T-cell (primary cell): ENCODE results near the gene ANK3. TPM values are rescaled to one million over a fixed set of nuclear protein-coding genes. Genes with fewer than 3 reads are reported as not detected.

ENCODE experiments used
- ATAC-seq, 4 experiments: fragments of 200-7000 bp in 3 of 4; fragments of 150-1000 bp in 1 of 4; cut with Tn5 transposase; replicated peaks in 1 of 4; 1 replicate in 3 of 4; 2 replicates in 1 of 4; pipeline ENCODE4 v1.10.0; 2021; ENCODE audit warnings: moderate library complexity in 3 of 4, mild to moderate bottlenecking in 2 of 4, moderate number of reproducible peaks in 1 of 4
- CTCF ChIA-PET, 2 donors: fragments of 300-600 bp; sonication (Branson Sonifier 250); formaldehyde crosslinking; loops; one replicate each; lab custom pipeline; 2022; ENCODE audit warnings: antibody characterized with exemption in 2 of 2; lab: Charles Lee
- POLR2A ChIA-PET, 2 donors: fragments of 300-600 bp; sonication (Branson Sonifier 250); formaldehyde crosslinking; loops; one replicate each; lab custom pipeline; 2022; ENCODE audit warnings: antibody characterized with exemption in 2 of 2; lab: Charles Lee
- DNase-seq, 35 experiments: peaks; one replicate each; pipeline versions ENCODE4 v3.0.0 to v3.0.0-alpha.2; 2013 to 2023
- H3K27ac ChIP-seq: one replicate; pipeline ENCODE4 v1.5.1; 2013; ENCODE audit warnings: low read length
- H3K27me3 ChIP-seq, 2 experiments: replicated peaks in 1 of 2; 1 replicate in 1 of 2; 2 replicates in 1 of 2; pipeline versions ENCODE4 v1.6.1 to v1.7.0; 2013; ENCODE audit warnings: low read length in 1 of 2, mixed read lengths in 1 of 2; ENCODE audit not compliant: control insufficient read depth in 2 of 2, insufficient read depth in 2 of 2; ENCODE audit errors: extremely low read depth in 1 of 2
- H3K36me3 ChIP-seq, 2 donors: 1 replicate in 1 of 2; 2 replicates in 1 of 2; pipeline versions ENCODE4 v1.6.1 to v1.7.0; 2013; ENCODE audit warnings: low read length in 1 of 2; ENCODE audit not compliant: control insufficient read depth in 2 of 2, insufficient read depth in 1 of 2; ENCODE audit errors: extremely low read depth in 1 of 2
- H3K4me1 ChIP-seq, 2 experiments: 1 replicate in 1 of 2; 2 replicates in 1 of 2; pipeline versions ENCODE4 v1.6.1 to v1.7.0; 2013; ENCODE audit warnings: low read length in 2 of 2, mixed read lengths in 1 of 2; ENCODE audit not compliant: insufficient read depth in 2 of 2, control insufficient read depth in 1 of 2; ENCODE audit errors: extremely low read depth in 1 of 2
- H3K4me3 ChIP-seq, 2 donors: 1 replicate in 1 of 2; 2 replicates in 1 of 2; pipeline versions ENCODE4 v1.5.1 to v1.7.0; 2013; ENCODE audit warnings: mild to moderate bottlenecking in 2 of 2, low read length in 1 of 2, moderate library complexity in 1 of 2; ENCODE audit not compliant: control insufficient read depth in 1 of 2; ENCODE audit errors: extremely low read depth in 1 of 2
- H3K9me3 ChIP-seq: 2 replicates; pipeline ENCODE4 v1.7.0; 2013
- H3K27ac Mint-ChIP-seq, 2 donors: one replicate each; pipeline ENCODE4 v1.8.0; 2020 to 2021; ENCODE audit warnings: mild to moderate bottlenecking in 2 of 2, mixed read lengths in 2 of 2
- H3K27me3 Mint-ChIP-seq, 2 donors: one replicate each; pipeline ENCODE4 v1.8.0; 2021 to 2022; ENCODE audit warnings: mixed read lengths in 2 of 2
- H3K36me3 Mint-ChIP-seq: one replicate; pipeline ENCODE4 v1.8.0; 2021; ENCODE audit warnings: mixed read lengths
- H3K4me1 Mint-ChIP-seq, 3 donors: one replicate each; pipeline ENCODE4 v1.8.0; 2020 to 2022; ENCODE audit warnings: mixed read lengths in 3 of 3, mild to moderate bottlenecking in 1 of 3
- H3K4me3 Mint-ChIP-seq, 3 donors: one replicate each; pipeline ENCODE4 v1.8.0; 2020 to 2022; ENCODE audit warnings: mild to moderate bottlenecking in 3 of 3, mixed read lengths in 3 of 3, moderate library complexity in 3 of 3
- H3K9me3 Mint-ChIP-seq, 3 donors: one replicate each; pipeline ENCODE4 v1.8.0; 2020 to 2022; ENCODE audit warnings: mixed read lengths in 3 of 3
- WGBS: methylation state at CpG from one replicate; pipeline ENCODE4 v1.1.5; 2013; ENCODE audit warnings: missing lambda C conversion rate; ENCODE audit not compliant: insufficient coverage; 5-methylcytosine and 5-hydroxymethylcytosine counted together
- total RNA-seq, 35 experiments: library from RNA in 6 of 35; stranded (reverse) in 6 of 35; fragments of 120-200 nt in 1 of 35; gene quantifications; one replicate each; pipeline versions ENCODE4 v1.2.1 to v1.2.4 and lab custom pipeline; 2013 to 2026

ANK3 gene
- total RNA-seq, 5 donors from 2014 or later (not counting 1 experiment from before 2014, with no cell fraction given) = 43.0 to 74.8 (median 56.7) TPM

DNA sequence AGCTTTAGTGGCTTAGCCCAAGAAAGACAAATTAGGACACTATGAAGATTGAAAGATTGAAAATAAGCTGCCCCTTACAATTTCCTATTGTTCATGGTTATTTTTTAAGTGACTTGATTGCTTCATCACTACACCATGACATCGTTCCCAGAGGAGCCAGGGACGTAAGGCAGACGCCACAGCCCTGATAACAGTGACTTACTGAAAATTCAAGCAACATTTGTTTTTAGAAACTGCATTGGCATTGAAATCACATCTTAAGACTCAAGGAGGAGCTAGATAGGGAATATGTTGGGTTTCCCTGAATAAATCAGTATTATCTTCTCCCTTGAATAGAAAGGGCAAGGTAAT is 38.7 kb upstream of the ANK3 start:
- H3K27ac Mint-ChIP-seq = no peak overlapping the region
- ChIA-PET POLR2A (no interaction called here), CTCF (no interaction called here)
- DNase-seq = no peak
- Histone ChIP-seq H3K4me3 (no peak overlapping the region), H3K27ac (no peak overlapping the region), H3K9me3 (no peaks in the 10 kb centered on the region), H3K4me1 (no peaks in the 10 kb centered on the region), H3K27me3 (no peaks in the 10 kb centered on the region), H3K36me3 (no peaks in the 10 kb centered on the region)
- peaks cover 0 to 16% (median 3%) of the 10 kb centered on the region in 3 donors for H3K4me1 Mint-ChIP-seq
- WGBS = no CpG with 5 or more reads among the region's 3 CpGs
- no peak overlapping the region for H3K4me3 Mint-ChIP-seq
- H3K27me3 Mint-ChIP-seq = no peaks in the 10 kb centered on the region
- no peaks in the 10 kb centered on the region for H3K9me3 Mint-ChIP-seq
- ATAC-seq = no peak
- no peaks in the 10 kb centered on the region for H3K36me3 Mint-ChIP-seq

DNA sequence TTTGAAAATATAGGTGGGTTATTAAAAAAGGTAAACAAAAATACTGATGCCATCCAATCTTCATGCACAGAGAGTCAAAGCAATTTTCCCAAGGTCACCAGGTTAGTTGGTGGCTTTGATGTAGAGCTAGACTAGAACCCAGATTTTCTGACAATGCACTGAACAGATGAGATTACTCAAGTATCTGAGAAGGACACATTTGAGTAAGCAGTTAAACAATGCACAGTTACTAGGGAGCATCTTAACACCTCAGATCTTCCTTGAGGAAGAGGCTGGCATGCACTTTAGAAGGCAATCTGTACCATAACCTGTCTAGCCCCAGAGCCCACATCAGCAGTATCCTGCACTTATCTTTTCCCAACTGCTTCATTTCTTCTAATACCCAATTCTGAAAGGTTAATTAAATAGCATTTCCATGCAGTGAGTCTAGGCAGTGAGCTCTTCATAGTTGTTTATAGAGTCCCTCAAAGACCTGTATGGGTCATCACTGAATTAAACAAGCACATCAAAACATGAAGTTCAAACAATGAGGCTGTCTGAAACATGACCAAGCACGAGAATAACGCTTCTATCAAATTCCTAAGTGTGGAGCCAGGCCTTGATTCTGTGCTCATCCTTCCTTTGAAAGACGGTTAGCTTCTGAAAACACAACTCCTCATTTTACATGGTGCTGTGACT is 38.2 kb upstream of the ANK3 start:
- Histone ChIP-seq H3K27me3 (no peaks in the 10 kb centered on the region), H3K4me1 (no peaks in the 10 kb centered on the region), H3K4me3 (no peak overlapping the region), H3K27ac (no peak overlapping the region), H3K9me3 (no peaks in the 10 kb centered on the region), H3K36me3 (no peaks in the 10 kb centered on the region)
- ChIA-PET POLR2A (no interaction called here), CTCF (no interaction called here)
- H3K27ac Mint-ChIP-seq = no peak overlapping the region
- no peak for DNase-seq
- no peak for ATAC-seq
- no peaks in the 10 kb centered on the region for H3K27me3 Mint-ChIP-seq
- H3K4me3 Mint-ChIP-seq = no peak overlapping the region
- H3K4me1 Mint-ChIP-seq = peaks cover 0 to 16% (median 3%) of the 10 kb centered on the region in 3 donors
- 86% methylated on average over 2 of the region's 3 CpGs for WGBS
- no peaks in the 10 kb centered on the region for H3K9me3 Mint-ChIP-seq
- H3K36me3 Mint-ChIP-seq = no peaks in the 10 kb centered on the region

- no peaks in the 10 kb centered on the region for H3K4me1 ChIP-seq
- H3K36me3 ChIP-seq = no peaks in the 10 kb centered on the region
- DNase-seq (no peak), ATAC-seq (no peak)
- H3K9me3 ChIP-seq = no peaks in the 10 kb centered on the region
- Mint-ChIP-seq H3K4me3 (no peak overlapping the region), H3K4me1 (peaks cover 0 to 15% (median 3%) of the 10 kb centered on the region in 3 donors), H3K36me3 (no peaks in the 10 kb centered on the region), H3K9me3 (no peaks in the 10 kb centered on the region), H3K27ac (no peak overlapping the region), H3K27me3 (no peaks in the 10 kb centered on the region)
- H3K27me3 ChIP-seq = no peaks in the 10 kb centered on the region
- ChIA-PET POLR2A (interaction anchor here in 1 of 2 donors (0.6 kb wide), 1 partner anchor 11 kb away, joined by 3 read pairs; no protein-coding TSS in a partner anchor), CTCF (no interaction called here)
- no peak overlapping the region for H3K4me3 ChIP-seq
- WGBS = no CpG with 5 or more reads among the region's 1 CpG
- H3K27ac ChIP-seq = no peak overlapping the region
Observed at GRCh38 chr10:60427148-60427547, 37.5 kb upstream of the ANK3 start.

GRCh38 chr10:60426425-60426824 is 36.8 kb upstream of the ANK3 start:
- no CpG with 5 or more reads among the region's 2 CpGs for WGBS
- no peaks in the 10 kb centered on the region for H3K4me1 ChIP-seq

DNA sequence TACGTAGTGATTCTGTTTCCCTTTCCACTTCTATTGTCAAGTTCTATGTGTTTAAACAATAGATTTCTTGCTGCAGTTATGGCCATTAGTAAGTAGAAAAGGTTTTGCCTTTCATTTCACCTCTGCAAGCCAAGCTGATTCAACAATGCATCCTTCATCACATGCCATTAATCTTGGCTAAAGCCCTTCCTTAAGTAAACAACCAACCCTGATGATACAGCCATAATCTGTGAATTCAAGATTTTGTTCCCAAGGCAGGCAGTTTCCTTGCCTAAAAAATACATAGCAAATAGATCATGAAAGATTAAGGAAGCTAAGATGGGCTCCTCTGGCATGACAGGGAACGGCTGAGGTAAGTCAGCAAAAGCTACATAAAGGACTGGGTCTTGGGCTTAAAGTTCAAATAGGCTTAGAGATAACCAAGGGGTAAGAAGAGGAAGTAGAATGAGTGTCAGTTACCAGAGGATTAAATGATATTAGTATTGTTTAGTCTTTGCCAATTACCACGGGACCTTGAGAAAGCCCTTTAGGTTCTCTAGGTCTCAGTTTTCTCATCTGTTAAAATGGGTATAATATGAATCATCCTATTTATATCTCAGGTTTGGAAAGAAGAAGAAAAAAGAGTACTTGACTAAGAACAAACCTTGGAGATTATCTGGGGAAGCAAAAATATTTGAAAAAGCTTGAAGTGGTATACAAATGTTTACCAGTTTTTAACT is 35.9 kb upstream of the ANK3 start:
- no peak for DNase-seq
- POLR2A ChIA-PET = no interaction called here
- H3K4me1 ChIP-seq = no peaks in the 10 kb centered on the region
- no peaks in the 10 kb centered on the region for H3K36me3 Mint-ChIP-seq
- H3K9me3 ChIP-seq = no peaks in the 10 kb centered on the region
- no peak overlapping the region for H3K27ac ChIP-seq
- H3K4me3 ChIP-seq = no peak overlapping the region
- no peak for ATAC-seq
- H3K9me3 Mint-ChIP-seq = no peaks in the 10 kb centered on the region
- no peaks in the 10 kb centered on the region for H3K27me3 ChIP-seq
- H3K4me1 Mint-ChIP-seq = peaks cover 0 to 11% (median 5%) of the 10 kb centered on the region in 3 donors
- H3K27me3 Mint-ChIP-seq = no peaks in the 10 kb centered on the region
- CTCF ChIA-PET = no interaction called here
- no peak overlapping the region for H3K27ac Mint-ChIP-seq
- WGBS = 70% methylated on average over 1 of the region's 3 CpGs
- no peak overlapping the region for H3K4me3 Mint-ChIP-seq
- H3K36me3 ChIP-seq = no peaks in the 10 kb centered on the region

More at GRCh38 chr10:60426425-60426824, 36.8 kb upstream of the ANK3 start:
- H3K36me3 ChIP-seq = no peaks in the 10 kb centered on the region
- H3K27ac Mint-ChIP-seq = no peak overlapping the region
- DNase-seq (no peak), ATAC-seq (no peak)
- no peak overlapping the region for H3K27ac ChIP-seq
- peaks cover 0 to 11% (median 3%) of the 10 kb centered on the region in 3 donors for H3K4me1 Mint-ChIP-seq
- ChIA-PET POLR2A (no interaction called here), CTCF (no interaction called here)
- H3K9me3 ChIP-seq = no peaks in the 10 kb centered on the region
- H3K4me3 ChIP-seq = no peak overlapping the region
- H3K4me3 Mint-ChIP-seq = no peak overlapping the region
- no peaks in the 10 kb centered on the region for H3K27me3 Mint-ChIP-seq
- no peaks in the 10 kb centered on the region for H3K36me3 Mint-ChIP-seq
- H3K9me3 Mint-ChIP-seq = no peaks in the 10 kb centered on the region
- H3K27me3 ChIP-seq = no peaks in the 10 kb centered on the region

- Mint-ChIP-seq H3K36me3 (no peaks in the 10 kb centered on the region), H3K27me3 (no peaks in the 10 kb centered on the region), H3K4me1 (peaks cover 0 to 6% (median 3%) of the 10 kb centered on the region in 3 donors), H3K4me3 (no peak overlapping the region), H3K9me3 (no peaks in the 10 kb centered on the region), H3K27ac (no peak overlapping the region)
- Histone ChIP-seq H3K9me3 (no peaks in the 10 kb centered on the region), H3K4me1 (no peaks in the 10 kb centered on the region), H3K27me3 (no peaks in the 10 kb centered on the region), H3K27ac (no peak overlapping the region), H3K4me3 (no peak overlapping the region), H3K36me3 (no peaks in the 10 kb centered on the region)
- ChIA-PET CTCF (no interaction called here), POLR2A (no interaction called here)
- no peak for ATAC-seq
- 53% methylated on average over 3 of the region's 4 CpGs for WGBS
- DNase-seq = no peak
Observed at GRCh38 chr10:60424971-60425370, 35.3 kb upstream of the ANK3 start.
